GM12872 (cell line): ENCODE results near the gene DIABLO.

Experiments
- CTCF ChIP-seq: IDR thresholded peaks from 3 replicates; pipeline ENCODE4 v1.5.1; 2011; ENCODE audit warnings: low read depth, mild to moderate bottlenecking, low read length, moderate library complexity; ENCODE audit not compliant: insufficient read depth

Gene DIABLO

GRCh38 chr12:122201381-122201780 lies 24.5 kb downstream of the DIABLO start:
- TF ChIP-seq CTCF = no peak

GRCh38 chr12:122200541-122201175 lies 25.2 kb downstream of the DIABLO start:
- no peak for TF ChIP-seq CTCF

- TF ChIP-seq CTCF = no peak
Observed at GRCh38 chr12:122199484-122200355, 26.1 kb downstream of the DIABLO start.

GRCh38 chr12:122197612-122197966 lies 28.3 kb downstream of the DIABLO start:
- no peak for TF ChIP-seq CTCF

GRCh38 chr12:122195405-122195804 lies 30.4 kb downstream of the DIABLO start:
- no peak for TF ChIP-seq CTCF

- TF ChIP-seq CTCF = no peak
Observed at GRCh38 chr12:122194804-122195203, 31.0 kb downstream of the DIABLO start.

- no peak for TF ChIP-seq CTCF
Observed at GRCh38 chr12:122192441-122192840, 33.4 kb downstream of the DIABLO start.
